ENCODE data around the gene JAZF1.

The JAZF1 gene

GRCh38 chr7:27967639-27968038 is 213.0 kb downstream of the JAZF1 start:
- no peak for DNase-seq (ENCODE audit: low spot score)

- no peak for DNase-seq (ENCODE audit: low spot score)
These were observed 214.3 kb downstream of the JAZF1 start for GRCh38 chr7:27966219-27966780.

GRCh38 chr7:27965650-27966049 is 214.9 kb downstream of the JAZF1 start:
- no peak for DNase-seq (ENCODE audit: low spot score)

DNA sequence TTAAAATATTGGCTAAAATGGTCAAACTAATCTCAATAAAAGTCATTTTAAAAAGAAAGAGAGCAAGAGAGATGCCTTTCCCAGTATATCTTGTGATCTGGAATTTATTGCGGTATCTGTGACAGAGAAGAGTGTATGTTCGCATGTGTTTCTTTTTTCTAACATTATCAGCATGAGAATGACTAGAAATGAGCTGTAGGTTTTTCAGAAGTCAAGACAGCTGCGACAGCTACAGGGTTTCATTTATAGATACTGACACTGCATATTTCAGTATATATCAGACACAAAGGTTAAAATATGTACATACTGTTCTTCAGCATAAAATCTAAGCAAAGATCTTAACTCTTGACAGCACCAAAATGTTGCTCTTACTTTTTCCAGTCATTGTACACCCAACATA is 215.8 kb downstream of the JAZF1 start:
- no peak for DNase-seq (ENCODE audit: low spot score)

- DNase-seq (ENCODE audit: low spot score), result no peak
These were observed 217.5 kb downstream of the JAZF1 start for GRCh38 chr7:27963056-27963455.

GRCh38 chr7:27962273-27962672 is 218.3 kb downstream of the JAZF1 start:
- no peak for DNase-seq (ENCODE audit: low spot score)

DNA sequence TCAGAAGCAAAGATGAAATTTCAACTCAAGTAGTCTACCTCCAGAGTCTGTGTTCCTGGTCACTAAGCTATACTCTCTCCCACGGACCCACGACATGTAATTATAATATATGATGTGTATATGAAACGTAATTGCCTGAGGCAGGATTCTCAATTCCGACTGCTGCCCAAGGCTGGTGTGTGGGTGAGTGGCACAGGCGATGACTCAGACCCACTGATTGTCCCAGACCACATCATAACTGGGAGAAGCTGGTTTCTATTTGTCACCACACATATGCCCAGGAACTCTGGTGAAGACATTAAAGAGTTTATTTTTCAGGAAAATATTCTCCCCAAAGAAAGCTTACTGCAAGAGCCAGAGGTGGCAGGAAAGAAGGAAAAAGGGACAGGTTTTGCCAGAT is 219.3 kb downstream of the JAZF1 start:
- no peak for DNase-seq (ENCODE audit: low spot score)

GRCh38 chr7:27960415-27960814 is 220.2 kb downstream of the JAZF1 start:
- DNase-seq (ENCODE audit: low spot score), result no peak

GRCh38 chr7:27958933-27959548 is 221.6 kb downstream of the JAZF1 start:
- peak; percentile 10 for DNase-seq (ENCODE audit: low spot score)

DNA sequence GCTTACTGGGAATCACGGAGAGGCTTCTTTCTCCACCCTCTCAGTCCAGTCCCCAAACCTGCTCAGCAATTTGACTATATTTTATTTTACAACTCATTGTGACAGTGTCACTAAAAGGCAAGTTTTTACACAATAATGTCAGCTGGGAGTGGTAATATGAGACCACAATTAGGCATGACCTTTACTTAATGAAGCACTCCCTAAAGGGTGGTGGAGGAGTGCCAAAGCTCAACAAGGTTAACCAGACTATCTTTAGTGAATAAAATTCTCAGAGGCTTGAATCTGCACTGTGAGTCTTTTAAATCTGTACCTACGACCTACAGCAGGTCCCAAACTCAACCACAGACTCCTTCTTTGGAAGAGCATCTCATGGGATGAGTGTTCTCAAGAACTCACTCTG is 225.0 kb downstream of the JAZF1 start:
- no peak for DNase-seq (ENCODE audit: low spot score)

GRCh38 chr7:27955011-27955410 is 225.6 kb downstream of the JAZF1 start:
- DNase-seq (ENCODE audit: low spot score), result no peak

GRCh38 chr7:27953777-27954176 is 226.8 kb downstream of the JAZF1 start:
- no peak for DNase-seq (ENCODE audit: low spot score)

DNA sequence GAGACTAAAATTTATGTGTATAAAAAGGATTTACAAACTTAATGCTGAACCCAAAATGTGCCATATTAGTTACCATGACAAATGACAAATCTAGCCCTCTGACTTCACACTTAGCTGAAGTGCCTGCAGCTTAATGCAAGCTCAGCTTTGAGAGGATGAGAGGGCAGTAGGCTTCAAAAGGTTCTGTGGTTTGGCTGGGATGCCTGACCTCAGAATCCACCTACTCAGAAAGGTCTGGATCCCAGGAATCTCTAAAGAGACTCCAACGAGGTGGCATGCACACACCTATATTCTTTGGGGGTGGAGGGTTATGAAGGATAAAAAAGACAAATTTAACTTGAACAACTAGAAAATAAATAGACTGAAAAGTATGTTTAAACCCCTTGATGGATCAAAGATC is 227.2 kb downstream of the JAZF1 start:
- DNase-seq (ENCODE audit: low spot score), result no peak

GRCh38 chr7:27952456-27953285 is 227.9 kb downstream of the JAZF1 start:
- no peak for DNase-seq (ENCODE audit: low spot score)

- no peak for DNase-seq (ENCODE audit: low spot score)
These were observed 230.5 kb downstream of the JAZF1 start for GRCh38 chr7:27950123-27950522.

- DNase-seq (ENCODE audit: low spot score), result no peak
These were observed 231.7 kb downstream of the JAZF1 start for GRCh38 chr7:27948861-27949260.

DNA sequence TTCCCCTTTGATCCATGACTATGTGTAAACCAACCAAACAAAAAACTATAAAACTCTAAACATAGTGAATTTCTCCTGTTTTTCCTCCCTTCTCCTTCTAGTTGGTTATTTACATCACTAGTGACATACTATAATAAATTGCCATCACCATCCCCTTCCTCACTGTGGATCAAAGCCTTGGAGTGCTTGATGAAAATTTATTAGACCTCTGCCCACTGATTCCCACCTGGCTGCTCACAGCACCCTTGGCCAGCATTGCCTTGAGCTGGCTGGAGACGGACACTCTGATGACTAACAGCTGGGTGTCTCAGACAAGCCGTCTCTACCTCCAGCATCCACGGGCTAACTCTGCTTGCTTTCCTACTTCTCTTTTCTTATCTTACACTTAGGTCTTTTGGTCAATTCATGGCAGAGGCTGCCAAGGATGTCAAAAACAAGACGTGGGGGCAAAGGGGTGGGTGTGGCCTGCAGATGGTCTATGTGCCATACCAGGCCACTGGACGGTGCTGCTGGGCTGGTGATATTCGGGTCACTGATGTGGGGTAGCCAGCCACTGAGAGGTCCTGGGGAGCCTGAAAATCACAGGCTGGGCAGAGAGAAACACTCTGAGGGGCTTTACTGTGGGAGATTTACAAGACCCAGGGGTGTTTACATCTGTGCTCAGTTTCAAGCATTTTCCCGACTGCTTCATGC is 232.9 kb downstream of the JAZF1 start:
- DNase-seq (ENCODE audit: low spot score), result no peak

GRCh38 chr7:27946351-27946750 is 234.2 kb downstream of the JAZF1 start:
- DNase-seq (ENCODE audit: low spot score), result no peak

- no peak for DNase-seq (ENCODE audit: low spot score)
These were observed 235.4 kb downstream of the JAZF1 start for GRCh38 chr7:27945058-27945795.

DNA sequence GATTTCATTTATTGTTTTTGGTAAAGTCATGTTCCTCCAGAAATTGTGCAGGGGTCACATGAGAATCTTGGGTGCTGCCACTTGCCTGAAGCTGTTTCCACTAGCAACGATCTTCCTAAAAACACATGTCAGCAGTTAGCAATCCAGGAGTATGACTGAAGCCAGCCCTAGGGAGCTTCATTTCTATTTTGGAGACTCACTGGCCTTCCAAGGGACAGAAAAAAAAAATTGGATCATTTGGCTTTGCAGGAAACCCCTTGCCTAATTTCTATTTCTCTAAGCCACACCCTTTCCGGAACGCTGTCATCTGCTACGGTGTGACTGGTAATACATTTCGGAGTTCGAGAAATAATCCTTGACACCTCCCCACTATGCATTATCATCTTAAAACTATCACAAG is 236.0 kb downstream of the JAZF1 start:
- DNase-seq (ENCODE audit: low spot score), result no peak

- DNase-seq (ENCODE audit: low spot score), result no peak
These were observed 237.4 kb downstream of the JAZF1 start for GRCh38 chr7:27943241-27943640.

GRCh38 chr7:27942711-27943110 is 237.9 kb downstream of the JAZF1 start:
- no peak for DNase-seq (ENCODE audit: low spot score)

Data from hematopoietic multipotent progenitor cell treated with erythropoietin and hydrocortisone succinate and interleukin-3 and kit ligand, for 15 days (in vitro differentiated cells).